Measurements from ENCODE around the gene NUP98. TPM values are rescaled to one million over a fixed set of nuclear protein-coding genes. Genes with fewer than 3 reads are reported as not detected.
"Not testable (repeated sequence)": the region's sequence is repeated elsewhere in the genome, so short reads cannot be mapped to it uniquely, and the experiment has no call there.

NUP98 gene
- total RNA-seq, 1 experiment from 2014 or later, result 217 TPM

DNA sequence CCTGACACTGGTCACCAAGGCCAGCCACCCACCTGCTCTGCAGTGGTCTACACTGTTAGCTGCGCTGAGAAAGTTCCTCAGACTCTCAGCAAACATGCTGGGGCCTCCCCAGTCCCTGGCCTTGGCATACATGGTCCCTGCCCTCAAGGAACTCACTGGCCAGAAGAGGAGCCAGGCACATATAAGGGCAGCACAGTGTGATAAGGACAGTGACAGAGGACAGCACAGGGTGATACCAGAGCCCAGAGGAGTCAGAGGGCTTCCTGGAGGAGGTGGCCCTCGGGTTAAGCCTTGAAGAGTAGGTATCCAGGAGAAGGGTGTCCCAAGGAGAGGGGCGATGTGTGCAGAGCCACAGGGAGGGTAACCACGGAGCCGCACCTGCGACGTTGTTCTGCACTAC, 151.8 kb downstream of the NUP98 start:
- DNase-seq, result no peak
- H3K27ac ChIP-seq, result no peak overlapping the region
- H3K4me1 ChIP-seq, result no peaks in the 10 kb centered on the region
- H3K9me3 ChIP-seq (replicated peaks), result no peaks in the 10 kb centered on the region
- no peaks in the 10 kb centered on the region for H3K36me3 ChIP-seq
- H3K4me3 ChIP-seq, result no peak overlapping the region
- no peaks in the 10 kb centered on the region; the same call in 1 of the 2 replicates for H3K27me3 ChIP-seq

- DNase-seq, result peak; percentile 20 to 28
- no peaks in the 10 kb centered on the region for H3K36me3 ChIP-seq
- no peaks in the 10 kb centered on the region for H3K9me3 ChIP-seq (replicated peaks)
- no peaks in the 10 kb centered on the region; the same call in 1 of the 2 replicates for H3K27me3 ChIP-seq
- no peak within 1 kb of the TSS for H3K27ac ChIP-seq
- H3K4me3 ChIP-seq, result no peak within 1 kb of the TSS
- H3K4me1 ChIP-seq, result no peaks in the 10 kb centered on the region
Observed at GRCh38 chr11:3644817-3645235, 152.5 kb downstream of the NUP98 start, which contains the start of gene ART1. TSS of gene ART1 (plus strand) at chr11:3645128. CDS start at chr11:3659214, 14,086 bp downstream.

DNA sequence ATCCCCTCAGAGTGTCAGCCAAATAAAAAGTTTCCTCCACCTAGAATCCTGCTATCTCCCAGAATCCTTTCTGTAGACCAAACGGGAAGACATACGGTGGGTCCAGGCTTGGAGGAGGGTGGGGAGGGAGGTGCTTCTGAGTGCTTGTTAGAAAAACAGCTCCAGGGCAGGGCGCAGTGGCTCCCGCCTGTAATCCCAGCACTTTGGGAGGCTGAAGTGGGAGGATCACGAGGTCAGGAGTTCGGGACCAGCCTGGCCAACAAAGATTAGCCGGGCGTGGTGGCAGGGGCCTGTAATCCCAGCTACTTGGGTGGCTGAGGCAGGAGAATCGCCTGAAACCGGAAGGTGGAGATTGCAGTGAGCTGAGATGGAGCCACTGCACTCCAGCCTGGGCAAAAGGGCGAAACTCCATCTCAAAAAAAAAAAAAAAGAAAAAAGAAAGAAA, 154.2 kb downstream of the NUP98 start:
- H3K4me1 ChIP-seq; H3K9me3 ChIP-seq (replicated peaks); H3K27me3 ChIP-seq; H3K27ac ChIP-seq; H3K36me3 ChIP-seq: not testable (repeated sequence)
- peak; percentile 17 to 32 for DNase-seq
- H3K4me3 ChIP-seq, result peak overlapping the region; percentile 57

DNA sequence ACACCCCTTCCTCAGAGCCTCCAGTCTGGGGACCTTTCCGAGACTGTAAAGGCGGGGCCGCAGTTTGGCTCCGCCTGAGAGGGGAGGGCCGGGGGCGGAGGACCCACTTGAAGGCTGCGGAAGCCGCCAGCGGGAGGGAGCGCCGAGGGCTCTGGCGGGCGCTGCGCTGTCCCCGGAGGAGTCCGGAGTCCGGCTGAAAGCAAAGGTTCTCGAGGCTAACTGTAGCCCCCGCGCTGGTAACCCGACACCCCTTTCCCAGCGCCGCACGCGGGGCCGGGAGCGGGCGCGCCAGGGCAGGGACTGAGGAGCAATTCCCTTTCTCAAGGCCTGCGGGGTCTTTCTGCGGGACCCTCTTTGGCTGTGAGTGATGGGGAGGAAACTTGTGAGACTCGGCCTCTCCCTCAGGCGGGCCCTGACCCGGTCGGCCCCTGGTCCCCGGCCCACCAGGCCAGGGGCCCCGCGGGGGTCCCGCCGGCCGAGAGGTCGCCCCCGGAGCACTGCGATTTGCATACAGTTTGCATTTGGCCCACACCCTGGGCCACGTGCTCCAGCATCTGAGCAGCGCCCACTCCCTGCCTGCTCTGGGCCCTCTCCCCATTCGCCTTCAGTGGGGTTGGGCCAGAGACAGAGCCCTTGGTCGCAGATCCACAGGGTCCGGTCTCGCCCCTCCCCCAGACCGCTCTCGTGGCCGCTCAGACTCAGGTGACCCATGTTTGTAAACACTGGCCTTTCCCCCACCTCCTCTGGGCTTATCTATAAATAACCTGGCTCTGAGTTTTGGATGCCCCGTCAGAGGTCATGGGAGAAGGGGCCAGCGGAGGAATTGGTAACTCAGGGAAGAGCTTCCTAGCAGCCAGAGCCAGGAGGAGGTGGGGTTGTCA, 155.0 kb downstream of the NUP98 start:
- H3K27ac ChIP-seq, result peak overlapping the region; percentile 6; the same call in 1 of the 2 replicates
- H3K9me3 ChIP-seq (replicated peaks), result no peaks in the 10 kb centered on the region
- H3K4me3 ChIP-seq, result peak overlapping the region; percentile 57
- H3K27me3 ChIP-seq, result no peaks in the 10 kb centered on the region; the same call in 1 of the 2 replicates
- H3K4me1 ChIP-seq, result no peaks in the 10 kb centered on the region
- DNase-seq, result peak; percentile 78 to 83
- no peaks in the 10 kb centered on the region for H3K36me3 ChIP-seq

GRCh38 chr11:3641701-3642070, 155.7 kb downstream of the NUP98 start, which contains the start of gene ART5:
TSS of gene ART5 (minus strand) at chr11:3641992. CDS start at chr11:3641862, 130 bp downstream.
- Histone ChIP-seq H3K27me3 (no peaks in the 10 kb centered on the region), H3K4me3 (peak within 1 kb of the TSS; percentile 57), H3K4me1 (no peaks in the 10 kb centered on the region), H3K27ac (peak within 1 kb of the TSS; percentile 6; the same call in 1 of the 2 replicates), H3K36me3 (no peaks in the 10 kb centered on the region), H3K9me3 (replicated peaks) (no peaks in the 10 kb centered on the region)
- DNase-seq, result no peak

GRCh38 chr11:3641191-3641590, 156.2 kb downstream of the NUP98 start:
- DNase-seq, result no peak
- Histone ChIP-seq H3K27me3 (no peaks in the 10 kb centered on the region), H3K4me1 (no peaks in the 10 kb centered on the region), H3K36me3 (no peaks in the 10 kb centered on the region), H3K9me3 (replicated peaks) (no peaks in the 10 kb centered on the region), H3K4me3 (no peak overlapping the region), H3K27ac (no peak overlapping the region)

DNA sequence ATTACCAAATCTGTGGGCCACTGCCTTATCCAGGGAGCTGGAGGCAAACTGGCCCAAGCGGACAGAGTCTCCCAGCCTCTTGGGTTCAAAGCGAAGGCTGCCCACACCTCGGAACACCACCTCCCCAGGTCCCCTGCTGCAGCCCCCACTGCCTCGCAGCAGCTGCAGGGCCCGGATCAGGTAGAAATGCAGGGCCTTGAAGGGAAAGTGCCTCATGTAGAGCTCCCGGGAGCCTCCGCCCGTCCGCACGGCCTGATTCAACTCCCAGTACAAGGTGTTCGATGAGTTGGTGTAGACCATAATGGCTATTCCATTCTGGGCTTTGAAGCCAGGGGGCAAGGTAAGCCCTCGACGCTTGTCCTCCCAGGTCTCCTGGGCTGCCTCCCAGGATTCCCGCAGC, 157.5 kb downstream of the NUP98 start:
- Histone ChIP-seq H3K27ac (no peak overlapping the region), H3K4me1 (no peaks in the 10 kb centered on the region), H3K9me3 (replicated peaks) (no peaks in the 10 kb centered on the region), H3K27me3 (no peaks in the 10 kb centered on the region), H3K36me3 (no peaks in the 10 kb centered on the region), H3K4me3 (no peak overlapping the region)
- no peak for DNase-seq

DNA sequence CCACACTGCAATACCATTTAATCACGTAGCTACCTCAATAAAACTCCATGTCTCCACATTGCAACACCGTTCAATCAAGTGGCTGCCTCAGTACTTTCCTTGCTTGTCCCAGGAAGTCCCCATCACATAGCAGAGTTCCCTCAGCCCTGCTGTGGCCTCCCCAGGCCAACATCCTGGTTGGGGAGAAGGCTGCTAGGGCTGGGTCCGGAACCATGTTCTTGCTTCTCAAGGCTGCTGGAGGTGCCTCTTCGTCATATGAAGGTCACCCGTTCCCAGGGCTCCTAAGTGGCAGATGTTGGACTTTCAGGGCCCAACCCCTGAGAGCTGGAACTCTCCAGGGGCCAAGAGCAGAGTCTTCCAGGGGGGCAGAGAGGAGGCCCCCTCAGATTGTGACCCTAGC, 158.8 kb downstream of the NUP98 start:
- no peak overlapping the region for H3K27ac ChIP-seq
- no peaks in the 10 kb centered on the region for H3K4me1 ChIP-seq
- no peaks in the 10 kb centered on the region for H3K27me3 ChIP-seq
- no peak overlapping the region for H3K4me3 ChIP-seq
- no peak for DNase-seq
- H3K9me3 ChIP-seq (replicated peaks), result no peaks in the 10 kb centered on the region
- H3K36me3 ChIP-seq, result no peaks in the 10 kb centered on the region

- Histone ChIP-seq H3K27me3 (no peaks in the 10 kb centered on the region), H3K36me3 (no peaks in the 10 kb centered on the region), H3K4me1 (no peaks in the 10 kb centered on the region), H3K4me3 (no peak overlapping the region), H3K27ac (no peak overlapping the region), H3K9me3 (replicated peaks) (no peaks in the 10 kb centered on the region)
- no peak for DNase-seq
Observed at GRCh38 chr11:3637201-3637600, 160.2 kb downstream of the NUP98 start.

- H3K27me3 ChIP-seq, result no peaks in the 10 kb centered on the region
- no peak overlapping the region for H3K4me3 ChIP-seq
- no peaks in the 10 kb centered on the region for H3K36me3 ChIP-seq
- no peak overlapping the region for H3K27ac ChIP-seq
- no peaks in the 10 kb centered on the region for H3K4me1 ChIP-seq
- no peaks in the 10 kb centered on the region for H3K9me3 ChIP-seq (replicated peaks)
- DNase-seq, result no peak
Observed at GRCh38 chr11:3635641-3636375, 161.5 kb downstream of the NUP98 start.

- no peak for DNase-seq
- Histone ChIP-seq H3K4me1 (no peaks in the 10 kb centered on the region), H3K4me3 (no peak overlapping the region), H3K27me3 (no peaks in the 10 kb centered on the region), H3K27ac (no peak overlapping the region), H3K36me3 (no peaks in the 10 kb centered on the region), H3K9me3 (replicated peaks) (no peaks in the 10 kb centered on the region)
Observed at GRCh38 chr11:3632070-3632660, 165.2 kb downstream of the NUP98 start.

GRCh38 chr11:3631331-3631730, 166.0 kb downstream of the NUP98 start:
- Histone ChIP-seq H3K36me3 (no peaks in the 10 kb centered on the region), H3K4me3 (no peak overlapping the region), H3K9me3 (replicated peaks) (no peaks in the 10 kb centered on the region), H3K4me1 (no peaks in the 10 kb centered on the region), H3K27me3 (no peaks in the 10 kb centered on the region), H3K27ac (no peak overlapping the region)
- DNase-seq, result no peak

DNA sequence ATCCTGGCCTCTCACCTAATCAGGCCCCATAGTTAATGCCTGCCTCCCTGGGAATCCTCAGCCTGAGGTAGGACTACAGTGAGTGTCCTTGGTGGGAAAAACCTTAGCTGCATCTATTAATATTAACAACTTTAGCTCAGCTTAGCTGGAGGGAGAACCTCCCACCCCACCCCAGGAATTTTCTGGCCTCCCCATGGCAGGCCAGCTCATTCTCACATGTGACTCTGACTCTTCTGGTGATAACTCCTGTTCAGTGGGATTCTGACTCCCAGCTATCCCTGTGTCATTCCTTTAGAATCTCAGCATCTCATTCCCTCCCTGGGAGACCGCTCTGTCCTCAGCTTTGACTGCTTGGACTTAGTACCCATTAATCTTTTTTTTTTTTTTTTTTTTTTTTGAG, 170.1 kb downstream of the NUP98 start:
- Histone ChIP-seq H3K4me1 (no peaks in the 10 kb centered on the region), H3K27me3 (0 out of 2 replicates have a peak, but pooled peaks cover 6% of the 10 kb centered on the region), H3K27ac (no peak overlapping the region), H3K36me3 (no peaks in the 10 kb centered on the region), H3K9me3 (replicated peaks) (no peaks in the 10 kb centered on the region), H3K4me3 (no peak overlapping the region)
- no peak for DNase-seq

GRCh38 chr11:3626250-3626960, 170.9 kb downstream of the NUP98 start:
- DNase-seq, result no peak
- Histone ChIP-seq H3K9me3 (replicated peaks) (no peaks in the 10 kb centered on the region), H3K36me3 (no peaks in the 10 kb centered on the region), H3K4me1 (no peaks in the 10 kb centered on the region), H3K27ac (no peak overlapping the region), H3K27me3 (0 out of 2 replicates have a peak, but pooled peaks cover 6% of the 10 kb centered on the region), H3K4me3 (no peak overlapping the region)
